Colon (tissue), 2 donors: ENCODE results near the gene FBXL7.

ENCODE experiments used
- FAIRE-seq: peaks from 2 replicates; lab custom pipeline; 2012; peaks lifted over from hg19 to GRCh38; lab: Jason Lieb, UNC
- donor health status: control.
- donor health status: control.

Gene FBXL7

GRCh38 chr5:15620501-15620900, 120.5 kb downstream of the FBXL7 start:
- no peak for FAIRE-seq

- FAIRE-seq, result no peak
These were observed 121.1 kb downstream of the FBXL7 start for GRCh38 chr5:15621094-15621493.

GRCh38 chr5:15623794-15624193, 123.8 kb downstream of the FBXL7 start:
- FAIRE-seq, result no peak

DNA sequence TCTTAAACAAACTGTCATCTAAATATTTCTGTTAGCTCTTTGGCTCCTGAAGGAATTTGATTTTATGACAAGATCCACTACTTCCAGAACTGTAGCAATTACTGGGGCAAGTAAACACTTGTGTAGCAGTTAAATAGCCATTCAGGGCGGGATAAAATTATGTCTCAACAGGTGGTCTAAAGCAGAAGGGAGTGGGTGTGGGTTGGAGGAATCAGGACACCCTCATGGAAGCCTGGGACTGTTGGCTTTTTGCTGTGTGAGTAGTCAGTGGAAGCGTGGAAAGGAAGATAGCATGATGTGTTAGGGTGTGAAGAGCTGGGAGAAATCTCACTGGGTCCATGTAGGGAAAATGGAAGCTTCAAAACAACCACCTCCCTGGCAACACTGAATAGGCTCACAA, 127.1 kb downstream of the FBXL7 start:
- FAIRE-seq, result no peak

DNA sequence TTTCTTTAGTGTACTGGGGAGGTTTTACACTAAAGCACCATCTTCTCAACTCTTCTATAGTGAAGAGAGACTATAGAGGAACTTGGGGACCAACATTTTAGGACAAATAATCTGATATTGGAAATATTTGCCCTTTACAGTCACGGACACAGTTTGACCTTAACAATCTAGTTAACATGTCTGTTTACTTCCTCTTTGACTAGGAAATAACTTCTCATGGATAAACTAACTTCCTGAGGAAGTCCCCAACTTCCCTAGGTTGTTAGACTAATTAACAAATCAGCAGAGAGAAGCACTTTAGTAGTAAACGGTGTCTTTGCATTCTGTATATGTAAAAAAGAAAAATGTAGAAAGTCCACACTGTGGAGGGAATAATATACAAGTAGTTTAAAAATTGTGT, 127.7 kb downstream of the FBXL7 start:
- FAIRE-seq, result no peak

DNA sequence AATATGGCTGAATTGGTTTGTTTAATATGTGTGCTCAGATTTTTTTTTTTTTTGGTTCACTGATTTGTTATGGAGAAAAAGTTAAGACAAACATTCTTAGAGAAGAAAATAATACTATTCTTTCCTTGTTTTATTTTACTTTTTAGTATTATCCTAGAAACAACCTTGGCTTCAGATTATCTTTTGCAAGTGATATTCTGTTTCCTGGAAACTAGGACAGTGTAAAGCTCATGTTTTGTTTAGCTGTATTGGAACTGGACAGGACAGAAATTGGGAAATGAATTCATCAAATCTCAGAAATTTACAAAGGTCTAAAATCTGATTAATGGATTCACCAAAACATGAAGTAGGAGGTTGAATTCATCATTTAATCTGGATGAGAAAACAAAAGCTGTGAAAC, 130.5 kb downstream of the FBXL7 start:
- FAIRE-seq, result no peak

DNA sequence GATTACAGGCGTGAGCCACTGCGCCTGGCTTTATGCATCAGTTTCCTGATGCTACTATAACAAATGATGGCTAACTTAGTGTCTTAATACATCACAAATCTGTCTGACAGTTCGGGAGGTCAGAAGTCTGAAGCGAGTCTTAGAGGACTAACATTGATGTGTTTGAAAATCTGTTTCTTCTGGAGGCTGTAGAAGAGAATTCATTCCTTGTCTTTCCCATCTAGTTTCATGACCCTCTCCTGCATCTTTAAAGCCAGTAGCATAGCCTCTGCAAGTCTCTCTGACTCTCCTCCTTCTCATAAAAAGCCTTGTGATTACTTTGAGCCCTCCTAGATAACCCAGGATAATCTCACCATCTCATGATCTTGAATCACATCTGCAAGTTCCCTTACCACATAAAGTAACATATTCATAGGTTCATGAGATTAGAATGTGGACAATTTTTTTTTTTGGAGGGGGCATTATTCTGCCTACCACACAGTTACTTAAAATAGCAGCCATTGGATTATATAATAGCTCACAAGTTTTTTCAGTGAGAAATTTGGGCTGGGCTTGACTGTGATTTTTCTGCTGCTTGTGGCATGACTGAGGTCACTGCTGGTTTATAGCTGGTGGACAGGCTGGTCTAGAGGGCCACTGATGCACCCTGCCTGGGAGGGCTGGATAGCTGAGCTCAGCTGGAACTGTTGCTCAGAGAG, 134.8 kb downstream of the FBXL7 start:
- FAIRE-seq, result no peak

DNA sequence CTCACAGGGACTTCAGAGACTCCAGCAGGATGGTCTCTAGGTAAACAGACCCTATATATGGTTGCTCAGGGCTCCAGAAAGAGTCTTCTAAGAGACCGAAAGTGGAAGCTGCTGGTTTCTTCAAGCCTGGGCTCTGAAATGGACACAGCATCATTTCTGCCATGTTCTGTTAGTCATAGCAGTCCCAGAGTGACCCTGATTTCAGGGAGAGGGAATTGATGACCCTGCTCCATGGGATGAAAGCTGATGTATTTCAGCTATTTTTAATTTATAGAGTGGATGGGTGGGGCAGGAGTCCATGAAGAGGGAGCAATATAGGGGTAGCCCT, 135.3 kb downstream of the FBXL7 start:
- FAIRE-seq, result no peak

- no peak for FAIRE-seq
These were observed 137.4 kb downstream of the FBXL7 start for GRCh38 chr5:15637345-15637744.

GRCh38 chr5:15637886-15638285, 137.9 kb downstream of the FBXL7 start:
- FAIRE-seq, result no peak

- FAIRE-seq, result no peak
These were observed 138.3 kb downstream of the FBXL7 start for GRCh38 chr5:15638296-15638695.

- no peak for FAIRE-seq
These were observed 139.3 kb downstream of the FBXL7 start for GRCh38 chr5:15639288-15639687.

GRCh38 chr5:15640116-15640515, 140.1 kb downstream of the FBXL7 start:
- FAIRE-seq, result no peak

DNA sequence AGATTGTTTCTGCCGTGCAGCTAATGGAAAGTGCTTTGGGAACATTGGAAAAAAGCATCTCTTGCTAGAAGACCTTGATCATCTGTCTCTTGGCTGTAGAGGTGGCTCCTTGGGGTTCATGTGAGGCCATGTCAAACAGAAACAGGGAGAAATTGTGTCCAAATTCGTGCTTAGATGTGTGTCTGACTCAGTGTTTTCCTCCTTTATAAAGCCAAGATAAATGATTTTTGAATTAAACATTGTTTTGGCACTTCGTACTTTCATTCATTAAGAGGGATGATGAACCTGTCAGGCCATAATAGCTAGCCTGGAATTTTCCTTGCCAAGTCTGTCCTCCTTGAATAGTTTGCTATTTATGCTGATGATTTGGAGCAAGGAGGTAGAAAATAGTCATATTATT, 143.8 kb downstream of the FBXL7 start:
- no peak for FAIRE-seq

DNA sequence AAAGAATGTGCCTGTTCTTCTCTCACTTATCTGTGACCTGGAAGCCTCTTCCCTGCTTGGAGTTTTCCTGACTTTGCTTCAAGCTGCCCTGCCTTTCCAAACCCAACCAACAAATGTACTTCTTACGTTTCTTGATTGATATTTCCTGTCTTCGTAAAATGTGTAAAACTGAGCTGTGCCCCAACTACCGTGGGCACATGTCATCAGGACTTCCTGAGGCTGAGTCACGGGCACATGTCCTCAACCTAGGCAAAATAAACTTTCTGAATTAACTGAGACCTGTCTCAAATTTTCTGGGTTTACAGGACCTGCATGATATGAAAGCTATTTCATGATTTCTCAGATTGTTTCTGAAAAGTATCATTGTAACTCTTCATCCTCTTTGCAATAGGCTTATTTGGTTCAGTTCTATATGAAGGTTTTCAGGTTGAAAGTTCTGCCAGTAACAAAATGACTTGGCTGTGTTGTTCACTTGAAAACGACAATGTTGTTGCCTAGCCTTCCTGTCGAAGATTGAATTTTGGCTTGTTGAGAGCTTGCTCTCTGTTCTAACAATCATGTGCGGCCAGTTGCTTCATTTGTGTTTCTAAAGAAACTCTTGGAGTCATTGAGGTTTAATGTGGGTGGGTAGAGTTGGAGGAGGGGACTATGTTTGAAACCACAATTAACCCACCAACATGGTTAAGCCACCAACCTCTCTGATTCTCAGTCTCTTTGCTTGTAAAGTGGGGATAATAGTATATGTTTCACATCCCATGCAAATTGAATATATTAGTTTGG, 145.6 kb downstream of the FBXL7 start:
- FAIRE-seq, result no peak

DNA sequence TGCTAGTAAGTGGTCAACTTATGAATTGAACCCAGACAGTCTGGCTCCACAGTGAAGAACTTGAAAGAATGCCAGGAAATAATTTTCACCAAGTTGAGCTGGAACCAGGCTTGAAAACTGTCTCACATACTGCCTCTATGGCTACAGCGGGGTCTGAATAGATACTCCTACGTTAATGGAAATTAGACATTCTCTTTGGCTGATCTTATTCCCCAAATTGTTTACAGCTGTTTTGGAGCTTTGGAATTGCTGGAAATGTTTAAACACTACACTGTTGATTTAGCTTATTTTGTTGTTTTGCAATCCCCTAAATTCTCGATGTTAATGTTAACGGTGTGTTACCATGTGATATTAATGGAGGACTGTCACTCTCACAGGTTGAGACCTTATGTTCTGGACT, 146.4 kb downstream of the FBXL7 start:
- no peak for FAIRE-seq

GRCh38 chr5:15647251-15647650, 147.3 kb downstream of the FBXL7 start:
- FAIRE-seq, result no peak

GRCh38 chr5:15650266-15650665, 150.3 kb downstream of the FBXL7 start:
- no peak for FAIRE-seq

- FAIRE-seq, result no peak
These were observed 154.8 kb downstream of the FBXL7 start for GRCh38 chr5:15654779-15655178.

GRCh38 chr5:15655683-15656082, 155.7 kb downstream of the FBXL7 start:
- FAIRE-seq, result no peak

DNA sequence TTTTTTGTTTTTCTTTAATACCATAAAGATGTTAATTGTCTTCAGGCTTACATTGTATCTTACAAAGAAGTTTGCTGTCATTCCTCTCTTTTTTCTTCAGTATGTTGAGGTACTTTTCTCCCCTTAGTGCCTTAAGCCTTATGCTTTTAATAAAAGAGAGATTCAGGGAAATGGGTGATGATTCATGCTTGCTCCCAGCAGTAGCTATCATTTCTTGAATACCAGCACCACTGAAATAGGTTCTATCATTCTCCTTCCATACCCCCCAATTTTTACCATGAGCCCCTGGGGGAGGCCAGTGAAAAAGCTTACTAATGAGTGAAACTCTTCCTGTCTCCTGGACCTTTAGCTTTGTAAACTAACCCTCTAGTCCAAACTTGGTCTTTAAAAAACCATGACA, 165.0 kb downstream of the FBXL7 start:
- no peak for FAIRE-seq

DNA sequence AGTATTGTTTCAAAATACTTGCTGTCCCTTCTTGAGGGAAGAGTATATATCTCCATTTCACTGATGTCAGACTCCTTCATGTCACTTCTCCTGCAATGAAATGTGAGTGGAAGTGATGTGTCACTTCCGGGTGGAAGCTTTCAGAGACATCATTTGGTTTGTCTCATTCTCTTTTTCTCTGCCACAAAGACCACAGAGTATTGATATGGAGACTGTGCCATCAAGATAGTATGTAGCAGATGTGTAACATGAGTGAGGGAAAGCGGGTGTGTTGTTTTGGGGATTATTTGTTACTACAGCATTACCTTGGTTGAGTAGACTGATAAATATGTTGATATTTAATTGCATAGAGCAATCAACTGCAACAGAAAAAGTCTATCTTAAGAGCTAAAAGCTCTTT, 169.8 kb downstream of the FBXL7 start:
- FAIRE-seq, result no peak

- no peak for FAIRE-seq
These were observed 174.7 kb downstream of the FBXL7 start for GRCh38 chr5:15674716-15675115.

GRCh38 chr5:15676591-15676990, 176.6 kb downstream of the FBXL7 start:
- FAIRE-seq, result no peak
